RWPE2 (cell line): ENCODE results near the gene MOGAT2.

Source experiments
- ATAC-seq: fragments of 200-7000 bp; cut with Tn5 transposase; 3 replicates; pipeline ENCODE4 v1.9.1; 2021; ENCODE audit warnings: low read depth
- DNase-seq: peaks from one replicate; pipeline ENCODE4 v3.0.0-alpha.2; 2020; ENCODE audit warnings: low spot score
- H3K27ac ChIP-seq: fragments of 450-650 bp; 2 replicates; pipeline ENCODE4 v1.5.1; 2017; ENCODE audit warnings: mild to moderate bottlenecking; ENCODE audit not compliant: poor library complexity, severe bottlenecking
- H3K27me3 ChIP-seq: fragments of 250-450 bp; sonication (Bioruptor Pico); 2 replicates; pipeline ENCODE4 v1.5.1; 2021; ENCODE audit warnings: mild to moderate bottlenecking, moderate library complexity; ENCODE audit not compliant: insufficient read depth, poor library complexity, severe bottlenecking
- H3K36me3 ChIP-seq: fragments of 250-450 bp; sonication (Bioruptor Pico); 2 replicates; pipeline ENCODE4 v1.5.1; 2020; ENCODE audit warnings: low read depth, mild to moderate bottlenecking, moderate library complexity
- H3K4me1 ChIP-seq: fragments of 250-450 bp; sonication (Bioruptor Pico); 2 replicates; pipeline ENCODE4 v1.5.1; 2021; ENCODE audit warnings: mild to moderate bottlenecking, moderate library complexity; ENCODE audit not compliant: insufficient read depth, poor library complexity, severe bottlenecking
- H3K4me3 ChIP-seq: fragments of 250-450 bp; sonication (Bioruptor Pico); 2 replicates; pipeline ENCODE4 v1.5.1; 2021; ENCODE audit warnings: mild to moderate bottlenecking, moderate library complexity; ENCODE audit not compliant: severe bottlenecking
- H3K9me3 ChIP-seq: fragments of 250-450 bp; sonication (Bioruptor Pico); 2 replicates; pipeline ENCODE4 v1.5.1; 2021; ENCODE audit warnings: mild to moderate bottlenecking, moderate library complexity; ENCODE audit not compliant: severe bottlenecking
- TF ChIP-seq, protein P1 (sequence below): fragments of 450-650 bp; IDR thresholded peaks from one replicate; pipeline ENCODE4 v1.5.1; 2017; ENCODE audit warnings: mild to moderate bottlenecking, moderate library complexity; ENCODE audit not compliant: poor library complexity, severe bottlenecking

MOGAT2 gene

DNA sequence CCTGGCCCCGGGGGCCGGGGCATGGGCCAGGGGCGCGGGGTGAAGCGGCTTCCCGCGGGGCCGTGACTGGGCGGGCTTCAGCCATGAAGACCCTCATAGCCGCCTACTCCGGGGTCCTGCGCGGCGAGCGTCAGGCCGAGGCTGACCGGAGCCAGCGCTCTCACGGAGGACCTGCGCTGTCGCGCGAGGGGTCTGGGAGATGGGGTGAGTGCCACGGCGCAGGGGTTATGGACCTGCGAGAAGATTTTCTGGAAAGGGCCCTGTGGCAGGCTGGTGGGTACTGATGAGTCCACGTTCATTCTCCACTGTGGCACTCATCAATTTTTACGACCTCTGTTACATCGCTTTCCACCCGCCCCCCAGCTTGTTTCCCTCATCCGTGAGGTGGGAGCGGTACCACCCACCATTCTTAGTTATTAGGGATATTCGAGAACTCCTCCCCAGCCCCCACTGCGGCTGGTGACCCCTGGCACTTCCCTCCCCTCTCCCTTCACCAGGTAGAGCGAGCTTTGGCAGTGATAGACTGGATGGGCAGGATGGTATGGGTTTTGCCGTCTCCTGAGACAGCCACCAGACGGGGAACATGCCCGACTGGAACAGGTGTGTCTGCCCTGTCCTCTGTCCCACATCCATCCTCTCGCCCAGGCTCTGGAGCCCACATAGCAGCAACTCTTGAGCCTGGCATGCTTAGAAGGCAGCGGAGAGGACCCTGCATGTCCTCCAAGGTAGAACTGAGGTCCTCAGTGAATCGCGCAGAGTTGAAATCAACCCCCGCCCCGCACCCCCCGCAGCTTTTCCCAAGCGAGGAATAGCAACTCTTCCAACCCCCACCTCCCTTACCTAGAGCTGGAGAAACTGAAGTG is 51.5 kb downstream of the MOGAT2 start:
- H3K4me3 ChIP-seq = peak overlapping the region; percentile 42
- no peaks in the 10 kb centered on the region for H3K36me3 ChIP-seq
- no peak overlapping the region for H3K27ac ChIP-seq
- H3K27me3 ChIP-seq = no peaks in the 10 kb centered on the region
- peaks cover 3% of the 10 kb centered on the region for H3K4me1 ChIP-seq
- TF ChIP-seq, protein P1, sequence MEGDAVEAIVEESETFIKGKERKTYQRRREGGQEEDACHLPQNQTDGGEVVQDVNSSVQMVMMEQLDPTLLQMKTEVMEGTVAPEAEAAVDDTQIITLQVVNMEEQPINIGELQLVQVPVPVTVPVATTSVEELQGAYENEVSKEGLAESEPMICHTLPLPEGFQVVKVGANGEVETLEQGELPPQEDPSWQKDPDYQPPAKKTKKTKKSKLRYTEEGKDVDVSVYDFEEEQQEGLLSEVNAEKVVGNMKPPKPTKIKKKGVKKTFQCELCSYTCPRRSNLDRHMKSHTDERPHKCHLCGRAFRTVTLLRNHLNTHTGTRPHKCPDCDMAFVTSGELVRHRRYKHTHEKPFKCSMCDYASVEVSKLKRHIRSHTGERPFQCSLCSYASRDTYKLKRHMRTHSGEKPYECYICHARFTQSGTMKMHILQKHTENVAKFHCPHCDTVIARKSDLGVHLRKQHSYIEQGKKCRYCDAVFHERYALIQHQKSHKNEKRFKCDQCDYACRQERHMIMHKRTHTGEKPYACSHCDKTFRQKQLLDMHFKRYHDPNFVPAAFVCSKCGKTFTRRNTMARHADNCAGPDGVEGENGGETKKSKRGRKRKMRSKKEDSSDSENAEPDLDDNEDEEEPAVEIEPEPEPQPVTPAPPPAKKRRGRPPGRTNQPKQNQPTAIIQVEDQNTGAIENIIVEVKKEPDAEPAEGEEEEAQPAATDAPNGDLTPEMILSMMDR = no peak
- 0 out of 3 replicates have a peak, but pooled peaks have one; percentile 3 for ATAC-seq
- no peaks in the 10 kb centered on the region for H3K9me3 ChIP-seq
- DNase-seq = no peak

DNA sequence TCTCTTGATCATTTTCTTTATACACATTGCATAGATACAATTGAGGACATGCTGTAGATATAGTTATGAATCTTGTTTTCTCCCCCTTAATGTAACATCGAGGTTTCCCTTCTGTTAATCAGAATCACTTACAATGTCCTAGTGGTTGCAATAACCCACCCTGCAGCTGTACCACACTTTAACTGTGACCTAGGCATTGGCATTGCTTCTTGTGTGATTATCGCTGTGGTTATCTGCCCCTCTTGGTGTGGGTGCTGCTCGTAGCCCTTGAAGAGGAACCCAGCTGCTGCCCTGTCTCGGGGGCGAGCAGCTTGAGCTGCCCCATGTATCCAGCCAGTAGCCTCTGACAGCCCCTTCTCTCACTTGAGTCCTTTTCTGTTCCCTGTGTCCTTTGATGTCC is 52.5 kb downstream of the MOGAT2 start:
- DNase-seq = no peak
- TF ChIP-seq, protein P1 = no peak
- H3K9me3 ChIP-seq = no peaks in the 10 kb centered on the region
- no peaks in the 10 kb centered on the region for H3K27me3 ChIP-seq
- H3K4me1 ChIP-seq = peaks cover 3% of the 10 kb centered on the region
- H3K4me3 ChIP-seq = no peak overlapping the region
- no peaks in the 10 kb centered on the region for H3K36me3 ChIP-seq
- no peak for ATAC-seq
- no peak overlapping the region for H3K27ac ChIP-seq

DNA sequence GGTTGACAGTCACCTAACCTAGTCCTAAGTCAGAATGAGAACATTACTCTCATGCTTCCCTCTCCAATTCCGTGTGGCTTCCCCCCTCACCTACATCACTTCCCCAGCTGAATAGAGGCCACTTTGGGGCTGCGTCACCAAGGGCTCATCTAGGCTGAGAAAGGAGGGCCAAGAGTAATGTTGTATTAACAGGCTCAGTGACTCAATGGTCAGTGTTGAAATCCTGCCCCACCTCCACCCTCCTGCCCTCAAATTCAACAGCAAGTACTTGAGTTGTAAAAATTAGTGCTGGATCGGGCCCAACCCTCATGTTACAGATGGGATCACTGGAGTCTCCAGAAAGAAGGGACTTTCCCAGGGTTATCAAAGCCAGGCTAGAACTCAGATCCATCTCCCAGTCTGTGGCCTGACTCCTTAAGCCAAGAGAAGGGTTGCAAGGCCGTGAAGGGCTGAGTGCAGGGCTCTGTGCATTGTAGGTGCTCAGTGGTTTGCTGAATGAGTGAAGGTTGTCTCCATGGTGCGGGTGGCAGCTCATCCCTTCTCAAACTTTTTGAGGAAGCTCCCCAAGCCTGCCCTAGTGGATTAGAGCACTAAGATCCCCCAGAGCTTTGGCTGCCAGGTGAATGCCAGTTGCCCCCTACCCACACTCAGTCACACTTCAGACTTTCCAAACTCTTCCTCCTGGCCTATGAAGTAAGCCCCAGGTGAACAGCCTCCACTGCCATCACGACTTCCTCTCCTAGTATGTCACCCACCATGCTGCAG is 54.2 kb downstream of the MOGAT2 start:
- Histone ChIP-seq H3K36me3 (no peaks in the 10 kb centered on the region), H3K4me3 (no peak overlapping the region), H3K4me1 (peaks cover 3% of the 10 kb centered on the region), H3K9me3 (no peaks in the 10 kb centered on the region), H3K27ac (no peak overlapping the region), H3K27me3 (no peaks in the 10 kb centered on the region)
- DNase-seq = peak; percentile 51
- ATAC-seq = peak; percentile 66
- TF ChIP-seq, protein P1 = no peak

DNA sequence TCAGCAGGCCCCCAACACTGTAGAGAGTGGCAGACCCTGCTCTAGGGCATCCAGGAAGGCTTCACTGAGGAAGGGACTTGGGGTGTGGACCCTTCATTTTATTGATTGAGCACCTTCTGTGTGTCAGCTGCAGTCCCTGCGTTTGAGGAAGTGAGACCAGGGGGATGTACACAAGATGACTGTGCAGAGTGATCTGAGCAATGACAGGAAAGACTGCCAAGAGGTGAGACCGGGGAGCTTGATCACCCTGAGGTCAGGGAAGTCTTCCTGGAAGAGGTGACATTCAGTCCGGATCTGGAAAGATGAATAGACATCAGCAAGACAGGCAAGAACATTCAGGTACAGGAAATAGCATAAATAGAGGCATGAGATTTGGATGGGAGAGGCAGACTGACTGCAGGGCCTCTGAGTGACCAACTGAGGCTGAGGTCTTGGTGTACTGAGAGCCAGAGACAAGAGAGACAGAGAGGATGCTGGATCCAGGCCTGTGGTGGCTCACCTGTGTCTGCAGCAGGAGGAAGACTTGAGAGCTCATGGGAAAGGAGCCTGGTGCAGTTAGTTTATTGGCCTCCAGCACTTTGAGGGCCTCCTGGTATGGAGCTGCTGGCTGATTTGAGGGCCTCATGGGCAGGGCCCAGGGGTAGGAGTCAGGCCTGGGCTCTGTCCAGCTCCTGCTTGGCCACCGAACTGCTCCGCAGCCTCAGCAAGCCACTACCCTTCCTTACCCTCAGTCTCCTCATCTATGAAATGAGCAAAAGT is 56.1 kb downstream of the MOGAT2 start:
- Histone ChIP-seq H3K4me3 (no peak overlapping the region), H3K4me1 (peaks cover 5% of the 10 kb centered on the region), H3K36me3 (no peaks in the 10 kb centered on the region), H3K27ac (no peak overlapping the region), H3K9me3 (no peaks in the 10 kb centered on the region), H3K27me3 (no peaks in the 10 kb centered on the region)
- TF ChIP-seq, protein P1 = no peak
- ATAC-seq = no peak
- peak; percentile 8 for DNase-seq
